Measurements from ENCODE around the gene MARK2.

Gene MARK2

DNA sequence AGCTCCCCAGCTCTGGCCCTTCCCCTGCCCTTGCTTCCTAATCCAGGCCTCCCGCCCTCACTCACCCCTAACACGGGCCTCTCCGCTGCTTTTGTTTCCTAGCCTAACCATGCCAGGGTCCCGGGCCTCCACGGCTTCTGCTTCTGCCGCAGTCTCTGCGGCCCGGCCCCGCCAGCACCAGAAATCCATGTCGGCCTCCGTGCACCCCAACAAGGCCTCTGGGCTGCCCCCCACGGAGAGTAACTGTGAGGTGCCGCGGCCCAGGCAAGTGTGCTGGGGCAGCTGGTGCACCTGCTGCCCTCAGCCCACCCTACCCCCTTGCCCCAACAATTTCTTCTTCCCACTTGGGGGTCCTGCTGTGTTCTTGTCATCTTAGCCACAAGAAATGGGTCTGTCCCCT lies 65.0 kb downstream of the MARK2 start:
- TF ChIP-seq POLR2AphosphoS5 (IDR thresholded peaks at IDR 0.05; ENCODE audit: low read depth, low read length) (no peak), TAF1 (IDR thresholded peaks at IDR 0.05; ENCODE audit: borderline replicate concordance, insufficient read depth, low read length) (no peak), SIN3A (IDR thresholded peaks at IDR 0.05; ENCODE audit: borderline replicate concordance, insufficient read depth, low read length) (no peak), FOXP2 (optimal IDR thresholded peaks at IDR 0.05; ENCODE audit: borderline replicate concordance, extremely low read depth, extremely low read length, insufficient read depth) (no peak)
- TF ChIP-seq, protein P1, sequence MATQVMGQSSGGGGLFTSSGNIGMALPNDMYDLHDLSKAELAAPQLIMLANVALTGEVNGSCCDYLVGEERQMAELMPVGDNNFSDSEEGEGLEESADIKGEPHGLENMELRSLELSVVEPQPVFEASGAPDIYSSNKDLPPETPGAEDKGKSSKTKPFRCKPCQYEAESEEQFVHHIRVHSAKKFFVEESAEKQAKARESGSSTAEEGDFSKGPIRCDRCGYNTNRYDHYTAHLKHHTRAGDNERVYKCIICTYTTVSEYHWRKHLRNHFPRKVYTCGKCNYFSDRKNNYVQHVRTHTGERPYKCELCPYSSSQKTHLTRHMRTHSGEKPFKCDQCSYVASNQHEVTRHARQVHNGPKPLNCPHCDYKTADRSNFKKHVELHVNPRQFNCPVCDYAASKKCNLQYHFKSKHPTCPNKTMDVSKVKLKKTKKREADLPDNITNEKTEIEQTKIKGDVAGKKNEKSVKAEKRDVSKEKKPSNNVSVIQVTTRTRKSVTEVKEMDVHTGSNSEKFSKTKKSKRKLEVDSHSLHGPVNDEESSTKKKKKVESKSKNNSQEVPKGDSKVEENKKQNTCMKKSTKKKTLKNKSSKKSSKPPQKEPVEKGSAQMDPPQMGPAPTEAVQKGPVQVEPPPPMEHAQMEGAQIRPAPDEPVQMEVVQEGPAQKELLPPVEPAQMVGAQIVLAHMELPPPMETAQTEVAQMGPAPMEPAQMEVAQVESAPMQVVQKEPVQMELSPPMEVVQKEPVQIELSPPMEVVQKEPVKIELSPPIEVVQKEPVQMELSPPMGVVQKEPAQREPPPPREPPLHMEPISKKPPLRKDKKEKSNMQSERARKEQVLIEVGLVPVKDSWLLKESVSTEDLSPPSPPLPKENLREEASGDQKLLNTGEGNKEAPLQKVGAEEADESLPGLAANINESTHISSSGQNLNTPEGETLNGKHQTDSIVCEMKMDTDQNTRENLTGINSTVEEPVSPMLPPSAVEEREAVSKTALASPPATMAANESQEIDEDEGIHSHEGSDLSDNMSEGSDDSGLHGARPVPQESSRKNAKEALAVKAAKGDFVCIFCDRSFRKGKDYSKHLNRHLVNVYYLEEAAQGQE (IDR thresholded peaks at IDR 0.05; ENCODE audit: insufficient read depth in 1 of 2, low read depth in 2 of 2, low read length in 2 of 2) = no peak

DNA sequence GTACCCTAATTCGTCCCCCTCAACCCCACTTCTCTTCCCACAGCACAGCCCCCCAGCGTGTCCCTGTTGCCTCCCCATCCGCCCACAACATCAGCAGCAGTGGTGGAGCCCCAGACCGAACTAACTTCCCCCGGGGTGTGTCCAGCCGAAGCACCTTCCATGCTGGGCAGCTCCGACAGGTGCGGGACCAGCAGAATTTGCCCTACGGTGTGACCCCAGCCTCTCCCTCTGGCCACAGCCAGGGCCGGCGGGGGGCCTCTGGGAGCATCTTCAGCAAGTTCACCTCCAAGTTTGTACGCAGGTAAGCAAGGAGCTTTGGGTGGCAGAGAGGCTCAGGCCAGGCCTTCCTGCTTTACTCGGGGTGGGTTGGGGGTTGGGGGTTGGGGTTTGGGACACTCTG lies 65.8 kb downstream of the MARK2 start:
- TF ChIP-seq SIN3A (IDR thresholded peaks at IDR 0.05; ENCODE audit: borderline replicate concordance, insufficient read depth, low read length) (no peak), POLR2AphosphoS5 (IDR thresholded peaks at IDR 0.05; ENCODE audit: low read depth, low read length) (no peak)
- TF ChIP-seq, protein P1 (IDR thresholded peaks at IDR 0.05; ENCODE audit: insufficient read depth in 1 of 2, low read depth in 2 of 2, low read length in 2 of 2) = no peak

DNA sequence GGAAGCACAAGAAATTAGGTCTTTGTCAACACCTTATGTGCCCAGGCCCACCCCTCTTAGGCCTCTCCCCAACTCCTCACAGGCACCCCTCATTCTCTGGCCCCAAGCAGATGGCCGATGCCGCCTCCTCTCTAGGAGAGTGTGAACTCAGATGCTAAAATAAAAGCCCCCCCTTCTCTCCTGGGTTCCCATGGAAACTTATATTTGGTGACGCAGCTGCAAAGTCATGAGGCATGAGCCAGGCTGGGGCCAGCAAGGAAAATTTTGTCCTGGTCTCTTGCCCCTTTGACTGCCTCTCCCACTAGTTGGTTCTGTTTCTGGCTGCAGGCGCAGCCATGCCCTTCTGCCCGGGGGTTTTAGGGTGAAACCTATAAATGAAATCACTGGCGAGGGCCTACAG lies 66.3 kb downstream of the MARK2 start:
- TF ChIP-seq TAF1 (IDR thresholded peaks at IDR 0.05; ENCODE audit: borderline replicate concordance, insufficient read depth, low read length) = no peak
- TF ChIP-seq POLR2AphosphoS5 (IDR thresholded peaks at IDR 0.05; ENCODE audit: low read depth, low read length) = no peak
- no peak for TF ChIP-seq FOXP2 (optimal IDR thresholded peaks at IDR 0.05; ENCODE audit: borderline replicate concordance, extremely low read depth, extremely low read length, insufficient read depth)
- TF ChIP-seq, protein P1 (IDR thresholded peaks at IDR 0.05; ENCODE audit: insufficient read depth in 1 of 2, low read depth in 2 of 2, low read length in 2 of 2) = no peak
- no peak for TF ChIP-seq SIN3A (IDR thresholded peaks at IDR 0.05; ENCODE audit: borderline replicate concordance, insufficient read depth, low read length)

DNA sequence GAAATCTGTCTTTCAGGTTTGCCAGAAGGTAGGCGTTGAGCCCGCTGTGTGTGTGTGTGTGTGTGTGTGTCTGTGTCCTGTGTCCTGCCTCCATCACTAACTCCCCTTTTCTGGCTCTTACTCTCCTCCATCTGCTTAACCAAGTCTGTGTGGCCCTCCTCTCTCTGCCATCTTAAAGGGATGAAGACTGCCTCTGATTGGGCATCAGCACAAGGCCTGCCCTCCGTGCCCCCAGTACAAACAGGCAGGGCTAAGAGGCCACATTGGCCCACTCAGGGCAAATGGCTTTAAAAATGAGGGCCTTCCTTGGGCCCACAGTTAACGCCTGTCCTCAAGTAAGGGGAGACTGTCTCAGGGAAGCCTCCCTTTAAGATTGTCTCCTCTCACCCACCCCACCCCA lies 67.2 kb downstream of the MARK2 start:
- TF ChIP-seq SIN3A (IDR thresholded peaks at IDR 0.05; ENCODE audit: borderline replicate concordance, insufficient read depth, low read length) = no peak
- no peak for TF ChIP-seq POLR2AphosphoS5 (IDR thresholded peaks at IDR 0.05; ENCODE audit: low read depth, low read length)
- no peak for TF ChIP-seq TAF1 (IDR thresholded peaks at IDR 0.05; ENCODE audit: borderline replicate concordance, insufficient read depth, low read length)

DNA sequence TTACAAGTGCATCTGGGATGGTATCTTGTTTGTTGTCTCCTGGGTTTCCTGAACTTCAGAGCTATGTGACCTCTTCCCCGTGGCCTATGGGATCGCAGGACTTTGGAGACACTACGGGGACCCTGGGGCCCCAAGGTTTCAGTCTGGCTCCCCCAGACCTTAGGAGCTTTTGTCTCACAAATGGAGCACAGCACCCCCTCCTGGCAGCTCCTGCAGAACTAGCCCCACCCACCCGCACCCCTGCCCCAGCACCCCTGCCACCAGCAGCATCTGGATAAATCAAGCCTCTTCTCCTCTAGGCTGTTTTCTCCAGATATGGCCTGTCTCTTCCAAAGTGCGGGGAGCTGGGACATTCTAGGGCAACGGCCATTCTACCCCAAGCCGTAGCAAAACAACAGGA lies 67.7 kb downstream of the MARK2 start:
- TF ChIP-seq POLR2AphosphoS5 (IDR thresholded peaks at IDR 0.05; ENCODE audit: low read depth, low read length) (no peak), FOXP2 (optimal IDR thresholded peaks at IDR 0.05; ENCODE audit: borderline replicate concordance, extremely low read depth, extremely low read length, insufficient read depth) (no peak), TAF1 (IDR thresholded peaks at IDR 0.05; ENCODE audit: borderline replicate concordance, insufficient read depth, low read length) (no peak), SIN3A (IDR thresholded peaks at IDR 0.05; ENCODE audit: borderline replicate concordance, insufficient read depth, low read length) (no peak)
- TF ChIP-seq, protein P1 (IDR thresholded peaks at IDR 0.05; ENCODE audit: insufficient read depth in 1 of 2, low read depth in 2 of 2, low read length in 2 of 2) = no peak
